Activated naive CD8-positive, alpha-beta T cell (primary cell): Measurements from ENCODE around the gene PDE6B.

ENCODE experiments used
- H3K27ac Mint-ChIP-seq: one replicate; pipeline ENCODE4 v1.8.0; 2021; ENCODE audit warnings: mixed read lengths
- H3K27me3 Mint-ChIP-seq: one replicate; pipeline ENCODE4 v1.8.0; 2021; ENCODE audit warnings: mixed read lengths
- H3K36me3 Mint-ChIP-seq: one replicate; pipeline ENCODE4 v1.8.0; 2021; ENCODE audit warnings: mixed read lengths
- H3K4me1 Mint-ChIP-seq: one replicate; pipeline ENCODE4 v1.8.0; 2021; ENCODE audit warnings: low read depth, mixed read lengths
- H3K4me3 Mint-ChIP-seq: one replicate; pipeline ENCODE4 v1.8.0; 2021; ENCODE audit warnings: mild to moderate bottlenecking, mixed read lengths
- H3K9me3 Mint-ChIP-seq: one replicate; pipeline ENCODE4 v1.8.0; 2021; ENCODE audit warnings: low read depth, mixed read lengths

Gene PDE6B

DNA sequence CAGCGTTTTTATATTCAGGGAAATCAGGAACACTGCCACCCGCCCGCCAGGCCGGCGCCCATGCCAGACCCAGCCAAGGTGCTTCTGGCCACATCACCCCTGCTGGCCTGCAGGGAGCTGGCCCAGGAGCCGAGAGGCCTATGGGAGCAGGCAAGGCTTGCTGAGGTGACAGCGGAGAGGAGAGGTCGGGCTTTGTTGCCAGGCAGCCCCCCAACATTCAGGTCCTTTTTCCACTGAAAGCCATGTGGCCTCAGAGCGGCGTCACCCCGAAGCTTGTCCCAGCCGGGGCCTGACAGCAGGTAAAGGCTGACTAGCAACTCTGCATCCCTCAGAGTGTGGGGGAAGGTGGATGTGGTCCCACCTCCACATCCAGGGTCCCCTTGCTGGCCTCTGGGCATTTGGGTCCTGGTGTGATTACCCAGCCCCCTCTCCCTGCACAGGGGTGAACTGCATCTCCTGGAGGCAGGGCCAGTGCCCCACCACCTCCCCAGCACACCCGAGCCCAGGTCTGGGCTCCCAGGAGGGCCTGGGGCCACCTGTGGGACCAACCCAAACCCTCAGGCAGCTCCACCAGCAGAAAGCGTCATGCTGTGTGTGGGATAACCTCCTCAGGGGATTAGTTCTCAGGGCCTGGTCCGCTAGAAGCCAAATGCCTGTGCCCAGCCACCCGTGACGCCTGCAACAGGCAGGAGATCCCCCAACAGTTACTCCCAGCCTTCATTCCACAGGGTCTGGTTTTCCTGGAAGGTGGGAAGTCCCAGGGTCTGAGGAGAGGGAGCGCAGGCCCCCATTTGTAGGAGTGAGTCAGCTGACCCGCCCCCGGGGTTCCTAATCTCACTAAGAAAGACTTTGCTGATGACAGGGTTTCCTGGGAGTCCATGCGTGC lies at the start of gene PDE6B:
Gene PDE6B (plus strand): TSS at position 869 of the 886 bp plus-strand sequence. CDS start 54 bp downstream, outside the sequence.
- H3K4me3 Mint-ChIP-seq, result no peak within 1 kb of the TSS
- H3K27me3 Mint-ChIP-seq, result peaks cover 7% of the 10 kb centered on the region

DNA sequence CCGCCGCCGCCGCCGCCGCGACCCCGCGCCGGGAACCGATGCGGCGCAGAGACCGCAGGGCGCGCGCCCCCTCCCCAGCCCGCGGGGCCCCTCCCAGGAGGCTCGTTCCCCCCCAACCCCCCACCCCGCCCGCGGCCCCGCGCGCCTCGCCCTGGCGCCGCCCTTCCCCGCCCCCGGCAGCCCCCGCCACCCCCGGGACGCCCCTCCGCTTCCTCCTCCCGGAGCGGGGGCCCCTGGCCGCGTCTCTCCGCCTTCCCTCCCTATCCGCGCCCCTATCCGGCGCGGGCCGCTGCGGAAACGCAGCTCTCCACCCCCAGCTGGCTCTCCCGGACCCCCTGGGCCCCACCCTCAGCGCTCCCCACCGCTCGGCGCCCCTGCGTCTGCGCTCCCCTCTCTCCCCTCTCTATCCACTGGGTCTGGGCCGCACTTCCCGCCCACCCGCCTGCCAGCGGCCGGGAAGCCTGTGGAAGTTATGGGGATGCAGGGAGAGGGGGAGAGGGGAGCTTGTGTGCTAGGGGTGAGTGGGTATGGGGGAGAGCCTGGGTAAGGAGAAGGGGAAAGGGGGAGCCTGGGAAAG lies 49.0 kb upstream of the PDE6B start, which contains the start of gene TMEM271:
Gene TMEM271 (minus strand): TSS at position 51 of the 577 bp plus-strand sequence. CDS start 233 bp downstream, outside the sequence.
- H3K9me3 Mint-ChIP-seq, result no peaks in the 10 kb centered on the region
- no peaks in the 10 kb centered on the region for H3K36me3 Mint-ChIP-seq
- peaks cover 50% of the 10 kb centered on the region for H3K27me3 Mint-ChIP-seq
- no peak within 1 kb of the TSS for H3K27ac Mint-ChIP-seq
- peaks cover 11% of the 10 kb centered on the region for H3K4me1 Mint-ChIP-seq
- H3K4me3 Mint-ChIP-seq, result peak within 1 kb of the TSS; percentile 79

More for the DNA sequence above, at the start of gene PDE6B:
- Mint-ChIP-seq H3K36me3 (no peaks in the 10 kb centered on the region), H3K4me1 (no peaks in the 10 kb centered on the region), H3K27ac (no peak within 1 kb of the TSS), H3K9me3 (no peaks in the 10 kb centered on the region)

DNA sequence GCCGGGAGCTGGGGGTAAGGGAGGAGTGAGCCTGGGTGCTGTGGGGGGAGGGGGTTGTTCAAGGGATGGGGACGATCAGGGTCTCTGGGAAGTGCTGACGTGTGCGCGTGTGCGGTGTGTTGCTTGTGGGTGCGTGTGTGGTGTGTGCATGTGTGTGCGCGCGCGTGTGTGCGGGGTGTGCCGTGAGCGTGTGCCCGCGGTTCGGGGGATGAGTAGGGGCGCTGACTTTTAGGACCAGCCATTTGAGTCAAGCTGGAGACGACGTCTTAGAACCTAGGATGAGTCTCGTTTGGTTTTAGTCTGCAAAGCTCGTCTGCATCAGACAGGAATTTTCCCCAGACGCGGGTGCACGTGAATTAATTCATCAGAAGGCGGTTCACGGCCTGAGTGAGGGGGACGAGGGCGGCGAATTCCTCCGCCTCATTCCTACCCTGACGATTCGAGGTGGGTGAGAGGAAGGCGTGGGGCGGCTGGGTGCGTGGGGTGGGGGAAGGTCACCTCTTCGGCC lies 48.3 kb upstream of the PDE6B start:
- no peak overlapping the region for H3K27ac Mint-ChIP-seq
- H3K27me3 Mint-ChIP-seq, result peaks cover 49% of the 10 kb centered on the region
- H3K4me1 Mint-ChIP-seq, result peaks cover 11% of the 10 kb centered on the region
- peak overlapping the region; percentile 79 for H3K4me3 Mint-ChIP-seq
- no peaks in the 10 kb centered on the region for H3K36me3 Mint-ChIP-seq
- H3K9me3 Mint-ChIP-seq, result no peaks in the 10 kb centered on the region

DNA sequence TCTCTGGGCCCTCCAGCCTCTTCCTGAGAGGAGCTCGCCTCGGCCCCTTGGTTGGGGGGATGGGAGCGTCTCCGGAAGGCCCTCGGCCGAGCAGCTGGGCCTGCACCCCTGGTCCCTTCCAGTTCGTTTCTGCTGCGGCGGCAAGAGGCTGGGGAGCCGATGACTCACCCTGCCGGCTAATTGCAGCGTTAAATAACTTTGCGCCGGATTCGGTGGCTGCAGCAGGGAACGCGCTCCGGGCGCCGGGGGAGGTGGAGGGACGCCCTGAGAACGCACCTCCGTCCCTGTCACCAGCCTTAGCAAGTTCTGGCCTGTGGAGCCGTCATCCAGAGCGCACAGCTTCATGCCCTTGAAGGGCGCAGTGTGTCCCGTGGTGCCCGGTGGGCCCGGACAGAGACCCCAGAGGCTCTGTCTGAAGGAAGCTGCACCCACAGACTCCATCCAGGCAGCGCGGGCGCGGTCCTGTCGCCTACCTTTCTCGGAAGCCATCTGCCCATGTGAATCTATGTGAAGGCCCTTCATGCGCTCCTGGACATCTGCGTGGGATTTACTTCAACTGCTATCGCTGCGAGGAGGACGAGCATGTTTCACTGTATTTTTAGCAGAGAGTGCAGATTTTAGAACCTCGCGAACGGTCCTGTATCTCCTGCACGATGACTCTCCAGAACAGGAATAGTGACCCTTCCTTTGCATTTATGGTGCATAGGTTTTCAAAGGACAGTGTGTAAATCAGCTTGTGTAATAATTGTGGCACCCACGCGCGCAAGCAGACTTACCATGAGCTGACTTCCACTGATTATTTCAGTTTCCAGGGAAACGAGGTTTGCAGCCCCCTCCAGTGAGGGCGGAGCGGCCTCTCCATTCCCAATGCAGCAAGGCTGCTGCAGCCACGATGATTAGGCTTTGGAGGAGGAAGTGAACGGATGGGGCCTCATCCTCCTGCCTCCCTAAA lies 47.6 kb upstream of the PDE6B start:
- no peak overlapping the region for H3K27ac Mint-ChIP-seq
- H3K9me3 Mint-ChIP-seq, result no peaks in the 10 kb centered on the region
- no peaks in the 10 kb centered on the region for H3K36me3 Mint-ChIP-seq
- H3K4me1 Mint-ChIP-seq, result peaks cover 11% of the 10 kb centered on the region
- peaks cover 44% of the 10 kb centered on the region for H3K27me3 Mint-ChIP-seq
- H3K4me3 Mint-ChIP-seq, result peak overlapping the region; percentile 67

DNA sequence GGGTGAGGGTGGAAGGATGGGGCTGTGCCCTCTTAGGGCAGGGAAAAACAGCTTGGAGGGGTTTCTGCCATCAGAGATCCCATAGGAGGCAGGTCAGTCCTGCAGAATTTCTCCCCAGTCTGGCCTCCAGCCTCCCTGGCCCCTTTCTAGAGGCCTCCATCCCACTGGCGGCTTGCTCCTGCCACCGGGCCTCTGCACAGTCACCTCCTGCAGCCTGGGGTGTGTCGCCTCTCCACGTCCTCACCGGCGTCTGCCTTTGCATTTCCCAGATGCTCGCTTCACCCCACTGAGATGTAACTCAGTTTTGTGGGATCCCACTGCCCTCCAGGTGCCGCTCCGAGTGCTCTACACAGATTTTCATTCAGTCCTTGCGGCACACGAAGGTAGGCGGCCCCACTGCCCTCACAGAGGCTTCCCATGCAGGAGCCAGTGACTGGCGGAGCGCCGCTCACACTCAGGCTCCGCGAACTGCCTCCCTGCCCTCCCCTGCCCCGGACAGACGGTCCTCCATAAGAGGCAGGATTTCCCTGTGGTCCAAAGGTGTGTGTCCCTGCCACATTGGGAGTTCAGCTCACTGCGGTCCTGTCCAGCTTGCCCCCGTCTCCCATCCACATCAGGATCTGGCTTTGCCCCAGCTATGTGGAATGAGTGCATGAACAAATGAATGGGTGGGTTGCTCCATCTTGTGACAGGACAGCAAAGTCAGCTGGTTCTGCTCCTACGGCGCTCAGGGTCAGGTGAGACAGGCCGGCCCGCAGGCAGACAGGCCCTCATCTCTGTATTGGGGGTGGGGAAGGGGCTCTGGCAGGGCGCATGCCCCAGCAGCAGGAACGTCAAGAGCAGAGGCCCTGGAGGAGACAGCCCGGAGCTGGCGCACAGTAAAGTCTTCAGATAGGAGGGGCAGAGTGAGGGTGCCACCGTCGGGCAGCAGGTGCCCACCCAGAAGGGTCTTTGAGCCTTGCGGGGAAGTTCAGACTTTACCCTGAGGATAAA lies 46.6 kb upstream of the PDE6B start:
- Mint-ChIP-seq H3K4me3 (peak overlapping the region; percentile 13), H3K27ac (no peak overlapping the region), H3K9me3 (no peaks in the 10 kb centered on the region), H3K36me3 (no peaks in the 10 kb centered on the region), H3K4me1 (peaks cover 11% of the 10 kb centered on the region), H3K27me3 (peaks cover 35% of the 10 kb centered on the region)

DNA sequence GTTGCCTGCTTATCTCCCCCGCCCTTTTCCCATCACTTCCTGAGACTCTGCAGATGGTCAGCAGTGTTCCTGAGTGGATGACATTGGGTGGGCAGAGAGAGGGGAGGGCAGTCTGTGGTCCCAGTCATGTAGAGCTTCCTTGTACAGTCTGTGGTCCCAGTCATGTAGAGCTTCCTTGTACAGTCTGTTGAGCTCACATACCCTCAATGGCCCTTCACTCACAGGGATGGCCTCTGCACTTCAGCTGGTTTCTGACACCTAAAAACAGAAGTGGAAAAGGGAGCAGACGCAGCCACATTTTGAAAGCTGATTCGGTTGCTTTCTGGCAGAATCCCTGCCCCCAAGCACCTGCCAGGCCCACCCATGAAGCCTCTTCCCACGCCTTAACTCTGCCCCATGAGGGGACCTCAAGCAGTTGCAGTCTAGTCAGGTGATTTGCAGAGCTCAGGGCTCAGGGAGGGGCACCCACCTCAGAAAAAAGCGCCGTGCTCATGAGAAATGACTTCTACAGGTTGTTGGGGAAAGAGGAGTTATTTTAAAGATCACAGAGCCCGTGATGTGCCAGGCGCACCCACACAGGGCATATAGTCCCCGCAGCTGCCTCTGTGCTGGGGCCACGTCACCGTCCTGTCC lies 45.7 kb upstream of the PDE6B start:
- H3K4me3 Mint-ChIP-seq, result no peak overlapping the region
- H3K27me3 Mint-ChIP-seq, result peaks cover 33% of the 10 kb centered on the region
- peaks cover 8% of the 10 kb centered on the region for H3K4me1 Mint-ChIP-seq
- H3K36me3 Mint-ChIP-seq, result peaks cover 3% of the 10 kb centered on the region
- H3K9me3 Mint-ChIP-seq, result peaks cover 6% of the 10 kb centered on the region
- no peak overlapping the region for H3K27ac Mint-ChIP-seq

DNA sequence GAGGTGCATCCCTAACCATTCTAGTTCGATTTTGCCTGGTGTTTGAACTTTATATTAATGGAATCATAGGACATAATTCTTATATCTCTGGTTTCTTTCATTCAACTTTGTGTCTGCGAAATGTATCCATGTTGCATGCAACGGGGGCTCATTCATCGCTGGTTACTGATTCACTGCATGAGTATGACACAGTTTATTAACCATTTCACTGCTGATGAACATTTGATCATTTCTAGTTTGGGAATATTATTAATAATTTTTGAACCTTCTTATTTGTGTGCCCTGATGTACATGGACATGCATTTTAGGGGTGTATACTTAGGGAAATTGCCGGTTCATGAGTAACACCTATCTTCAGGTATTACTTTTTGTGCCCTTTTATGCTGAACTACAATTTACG lies 44.2 kb upstream of the PDE6B start:
- Mint-ChIP-seq H3K9me3 (peaks cover 6% of the 10 kb centered on the region), H3K27me3 (peaks cover 36% of the 10 kb centered on the region), H3K4me1 (peaks cover 8% of the 10 kb centered on the region), H3K36me3 (peaks cover 3% of the 10 kb centered on the region), H3K27ac (no peak overlapping the region), H3K4me3 (no peak overlapping the region)

DNA sequence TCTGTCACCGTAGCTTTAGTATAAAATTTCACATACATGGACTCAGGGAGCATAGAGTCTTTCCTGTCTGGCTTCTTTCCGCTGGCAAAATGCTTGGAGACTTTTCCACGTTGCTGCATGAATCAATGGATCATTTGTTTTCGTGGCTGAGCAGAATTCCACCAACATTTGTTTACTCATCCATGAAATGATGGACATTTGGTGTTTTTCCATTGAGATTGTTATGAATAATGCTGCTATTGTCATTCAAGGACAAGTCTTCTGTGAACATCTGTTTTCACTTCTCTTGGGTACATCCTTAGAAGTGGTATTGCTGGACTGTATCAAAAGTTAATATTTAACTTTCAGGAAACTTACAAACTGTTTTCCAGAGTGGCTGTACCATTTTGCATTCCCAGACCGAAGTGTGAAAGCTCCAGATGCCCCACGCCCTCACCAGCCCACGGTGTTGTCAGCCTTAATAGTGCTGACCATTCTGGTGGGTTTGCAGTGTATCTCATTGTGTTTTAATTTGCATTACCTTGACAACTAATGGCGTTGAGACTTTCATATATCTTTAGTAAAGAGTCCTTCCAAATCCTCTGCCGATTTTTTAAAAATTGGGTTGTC lies 43.5 kb upstream of the PDE6B start:
- Mint-ChIP-seq H3K9me3 (peaks cover 6% of the 10 kb centered on the region), H3K27ac (no peak overlapping the region), H3K4me1 (peaks cover 8% of the 10 kb centered on the region), H3K36me3 (peaks cover 3% of the 10 kb centered on the region), H3K27me3 (peaks cover 36% of the 10 kb centered on the region), H3K4me3 (no peak overlapping the region)

DNA sequence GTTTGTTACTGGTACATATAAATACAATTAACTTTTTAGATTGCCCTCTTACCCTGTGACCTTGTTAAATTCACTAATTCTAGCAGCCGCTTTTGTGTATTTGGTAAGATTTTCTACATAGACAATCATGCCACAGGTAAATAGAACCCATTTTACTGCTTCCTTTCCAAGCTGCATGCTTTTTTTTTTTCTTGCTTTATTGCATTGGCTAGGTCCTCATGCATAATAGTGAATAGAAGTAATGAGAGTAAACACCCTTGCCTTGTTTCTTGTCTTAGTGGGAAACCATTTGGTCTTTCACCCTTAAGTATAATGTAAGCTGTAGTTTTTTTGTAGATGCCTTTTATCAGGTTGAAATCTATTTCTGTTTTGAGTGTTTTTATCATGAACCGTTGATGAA lies 41.6 kb upstream of the PDE6B start:
- peaks cover 6% of the 10 kb centered on the region for H3K9me3 Mint-ChIP-seq
- H3K27me3 Mint-ChIP-seq, result peaks cover 33% of the 10 kb centered on the region
- H3K4me1 Mint-ChIP-seq, result no peaks in the 10 kb centered on the region
- H3K27ac Mint-ChIP-seq, result no peak overlapping the region
- peaks cover 5% of the 10 kb centered on the region for H3K36me3 Mint-ChIP-seq
- no peak overlapping the region for H3K4me3 Mint-ChIP-seq

DNA sequence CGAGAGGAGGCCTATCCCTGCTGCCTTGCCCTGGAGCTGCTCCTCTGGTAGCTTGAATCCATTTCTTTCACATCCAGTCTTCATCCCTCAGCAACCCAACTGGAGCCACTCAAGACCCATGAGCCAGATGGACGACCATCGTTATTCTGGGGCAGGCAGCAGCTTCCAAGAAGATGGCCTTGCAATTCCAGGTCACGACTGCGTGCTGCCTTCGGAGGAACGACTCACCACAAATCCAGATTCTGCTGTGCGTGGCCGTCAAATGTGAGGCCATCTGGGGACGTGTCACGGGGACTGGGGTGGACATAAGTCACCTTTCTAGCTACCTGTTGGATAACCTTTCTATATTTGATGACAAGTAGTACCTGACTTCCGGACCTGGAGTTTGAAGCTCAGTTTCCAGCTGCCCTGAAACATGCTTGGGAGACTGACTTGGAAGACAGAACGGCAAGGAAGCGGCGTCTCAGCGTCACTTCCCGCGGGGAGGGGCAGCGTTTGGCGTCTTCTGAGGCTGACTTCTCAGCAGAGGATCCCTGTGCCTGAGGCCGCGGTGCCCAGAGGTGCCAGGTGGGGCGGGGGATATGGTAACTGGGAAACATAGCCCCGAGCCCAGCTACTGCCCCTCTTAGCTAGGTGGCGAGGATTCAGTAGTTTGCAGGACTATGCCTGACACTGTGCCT lies 37.6 kb upstream of the PDE6B start:
- H3K9me3 Mint-ChIP-seq, result peaks cover 6% of the 10 kb centered on the region
- peaks cover 20% of the 10 kb centered on the region for H3K27me3 Mint-ChIP-seq

DNA sequence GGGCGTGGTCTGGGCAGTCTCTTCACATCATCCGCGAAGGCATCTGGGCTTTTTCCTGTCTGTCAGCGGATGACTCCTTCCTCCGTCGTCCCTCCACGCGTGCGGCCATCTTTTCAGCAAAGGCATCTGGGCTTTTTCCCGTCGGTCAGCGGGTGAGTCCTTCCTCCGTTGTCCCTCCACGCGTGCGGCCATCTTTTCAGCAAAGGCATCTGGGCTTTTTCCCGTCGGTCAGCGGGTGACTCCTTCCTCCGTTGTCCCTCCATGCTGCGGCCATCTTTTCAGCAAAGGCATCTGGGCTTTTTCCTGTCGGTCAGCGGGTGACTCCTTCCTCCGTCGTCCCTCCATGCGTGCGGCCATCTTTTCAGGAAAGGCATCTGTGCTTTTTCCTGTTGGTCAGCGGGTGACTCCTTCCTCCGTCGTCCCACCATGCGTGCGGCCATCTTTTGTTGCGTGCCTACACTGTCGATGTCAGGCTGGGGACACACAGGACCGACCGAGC lies 37.0 kb upstream of the PDE6B start:
- H3K36me3 Mint-ChIP-seq, result peaks cover 7% of the 10 kb centered on the region
- H3K27ac Mint-ChIP-seq, result no peak overlapping the region
- peaks cover 6% of the 10 kb centered on the region for H3K9me3 Mint-ChIP-seq
- H3K4me3 Mint-ChIP-seq, result no peak overlapping the region
- H3K4me1 Mint-ChIP-seq, result no peaks in the 10 kb centered on the region
- H3K27me3 Mint-ChIP-seq, result peaks cover 20% of the 10 kb centered on the region

More for the DNA sequence above, 37.6 kb upstream of the PDE6B start:
- H3K36me3 Mint-ChIP-seq, result peaks cover 7% of the 10 kb centered on the region
- H3K4me3 Mint-ChIP-seq, result no peak overlapping the region
- H3K27ac Mint-ChIP-seq, result no peak overlapping the region
- H3K4me1 Mint-ChIP-seq, result no peaks in the 10 kb centered on the region

DNA sequence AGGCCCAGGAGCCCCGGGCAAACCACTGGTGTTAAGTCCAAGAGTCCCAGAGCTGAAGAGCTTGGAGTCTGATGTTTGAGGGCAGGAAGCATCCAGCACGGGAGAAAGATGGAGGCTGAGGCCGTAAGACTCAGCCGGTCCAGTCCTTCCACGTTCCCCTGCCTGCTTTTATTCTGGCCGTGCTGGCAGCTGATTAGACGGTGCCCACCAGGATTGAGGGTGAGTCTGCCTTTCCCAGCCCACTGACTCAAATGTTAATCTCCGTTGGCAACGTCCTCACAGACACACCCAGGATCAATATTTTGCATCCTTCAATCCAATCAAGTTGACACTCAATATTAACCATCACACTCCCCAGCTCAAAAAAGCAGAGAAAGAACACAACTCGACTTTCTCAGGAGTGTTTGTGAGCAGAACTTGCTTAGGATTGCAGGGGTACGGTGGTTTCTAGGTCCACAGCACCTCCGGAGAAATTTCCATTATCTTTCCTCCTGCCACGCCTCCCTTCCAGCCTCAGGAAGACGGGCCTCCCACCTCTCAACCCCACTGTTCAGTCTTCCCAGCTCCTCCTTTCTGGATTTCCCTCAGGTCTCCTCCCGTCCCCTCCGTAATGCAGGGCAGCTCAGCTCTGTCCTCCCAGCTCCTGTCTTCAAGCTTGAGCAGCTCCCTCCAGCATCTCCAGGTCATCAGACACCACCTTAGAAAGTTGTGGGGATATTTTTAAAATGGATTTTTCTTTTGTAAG lies 36.0 kb upstream of the PDE6B start:
- Mint-ChIP-seq H3K9me3 (peaks cover 2% of the 10 kb centered on the region), H3K27me3 (peaks cover 17% of the 10 kb centered on the region), H3K4me1 (no peaks in the 10 kb centered on the region), H3K4me3 (no peak overlapping the region), H3K36me3 (peaks cover 7% of the 10 kb centered on the region), H3K27ac (no peak overlapping the region)
